Kidney epithelial cell (primary cell): ENCODE results near the gene ADAM12. TPM values are rescaled to one million over a fixed set of nuclear protein-coding genes. Genes with fewer than 3 reads are reported as not detected.

Experiments
- DNase-seq: peaks from one replicate; pipeline ENCODE4 v3.0.0-alpha.2; 2010; ENCODE audit warnings: low read depth
- H3K27me3 ChIP-seq: 2 replicates; pipeline ENCODE4 v1.6.0; 2011; ENCODE audit warnings: low read length; ENCODE audit not compliant: control insufficient read depth, insufficient read depth
- H3K36me3 ChIP-seq: 2 replicates; pipeline ENCODE4 v1.5.1; 2011; ENCODE audit warnings: low read length; ENCODE audit not compliant: control insufficient read depth, insufficient read depth
- H3K4me3 ChIP-seq: 2 replicates; pipeline ENCODE4 v1.5.1; 2011; ENCODE audit warnings: low read depth, mild to moderate bottlenecking, control low read depth, low read length
- total RNA-seq: library from RNA; depleted of rRNA; stranded (reverse); fragments of >200 nt; gene quantifications from 2 replicates; pipeline ENCODE4 v1.2.3, GENCODE V29; 2015
- TF ChIP-seq, protein P1 (sequence below): IDR thresholded peaks from 2 replicates; pipeline ENCODE4 v1.5.1; 2011; ENCODE audit warnings: mild to moderate bottlenecking, moderate library complexity, low read length, control low read depth, inconsistent platforms; ENCODE audit not compliant: insufficient read depth, poor library complexity, severe bottlenecking

ADAM12 gene
- total RNA-seq, 1 donor from 2014 or later: 21.9 TPM

- TF ChIP-seq, protein P1, sequence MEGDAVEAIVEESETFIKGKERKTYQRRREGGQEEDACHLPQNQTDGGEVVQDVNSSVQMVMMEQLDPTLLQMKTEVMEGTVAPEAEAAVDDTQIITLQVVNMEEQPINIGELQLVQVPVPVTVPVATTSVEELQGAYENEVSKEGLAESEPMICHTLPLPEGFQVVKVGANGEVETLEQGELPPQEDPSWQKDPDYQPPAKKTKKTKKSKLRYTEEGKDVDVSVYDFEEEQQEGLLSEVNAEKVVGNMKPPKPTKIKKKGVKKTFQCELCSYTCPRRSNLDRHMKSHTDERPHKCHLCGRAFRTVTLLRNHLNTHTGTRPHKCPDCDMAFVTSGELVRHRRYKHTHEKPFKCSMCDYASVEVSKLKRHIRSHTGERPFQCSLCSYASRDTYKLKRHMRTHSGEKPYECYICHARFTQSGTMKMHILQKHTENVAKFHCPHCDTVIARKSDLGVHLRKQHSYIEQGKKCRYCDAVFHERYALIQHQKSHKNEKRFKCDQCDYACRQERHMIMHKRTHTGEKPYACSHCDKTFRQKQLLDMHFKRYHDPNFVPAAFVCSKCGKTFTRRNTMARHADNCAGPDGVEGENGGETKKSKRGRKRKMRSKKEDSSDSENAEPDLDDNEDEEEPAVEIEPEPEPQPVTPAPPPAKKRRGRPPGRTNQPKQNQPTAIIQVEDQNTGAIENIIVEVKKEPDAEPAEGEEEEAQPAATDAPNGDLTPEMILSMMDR: no peak
- Histone ChIP-seq H3K27me3 (no peaks in the 10 kb centered on the region), H3K36me3 (no peaks in the 10 kb centered on the region), H3K4me3 (no peak overlapping the region)
- DNase-seq: no peak
Measured at GRCh38 chr10:126131341-126131740, 256.9 kb downstream of the ADAM12 start.

- peak; percentile 57 for DNase-seq
- Histone ChIP-seq H3K4me3 (no peak overlapping the region), H3K27me3 (no peaks in the 10 kb centered on the region), H3K36me3 (no peaks in the 10 kb centered on the region)
- TF ChIP-seq, protein P1: no peak
Measured at GRCh38 chr10:126130271-126130710, 258.0 kb downstream of the ADAM12 start.

DNA sequence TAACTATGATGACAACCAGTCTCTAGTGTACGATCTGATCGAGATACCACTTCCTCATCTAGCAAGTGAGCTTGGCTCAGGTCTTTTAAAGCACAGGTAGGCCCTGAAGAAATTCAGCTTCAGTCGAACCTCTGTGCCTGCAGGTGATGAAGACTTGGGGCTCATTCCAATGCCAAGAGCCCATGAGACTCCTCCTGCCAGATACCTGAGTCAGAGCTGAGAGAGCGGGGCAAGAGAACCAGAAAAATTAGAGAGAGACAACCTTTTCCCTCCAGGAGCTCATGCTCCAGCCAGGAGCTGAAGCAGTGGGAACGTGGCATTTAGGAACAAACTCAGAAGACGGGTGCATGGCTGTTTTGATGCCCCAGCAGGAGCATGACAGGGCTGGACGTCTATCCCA, 259.3 kb downstream of the ADAM12 start:
- Histone ChIP-seq H3K4me3 (no peak overlapping the region), H3K27me3 (no peaks in the 10 kb centered on the region), H3K36me3 (no peaks in the 10 kb centered on the region)
- TF ChIP-seq, protein P1: no peak
- DNase-seq: no peak

GRCh38 chr10:126128581-126128980, 259.7 kb downstream of the ADAM12 start:
- Histone ChIP-seq H3K4me3 (no peak overlapping the region), H3K27me3 (no peaks in the 10 kb centered on the region), H3K36me3 (no peaks in the 10 kb centered on the region)
- no peak for DNase-seq
- TF ChIP-seq, protein P1: no peak

GRCh38 chr10:126127481-126128029, 260.7 kb downstream of the ADAM12 start:
- no peaks in the 10 kb centered on the region for H3K36me3 ChIP-seq
- H3K27me3 ChIP-seq: no peaks in the 10 kb centered on the region
- DNase-seq: no peak
- no peak overlapping the region for H3K4me3 ChIP-seq
- TF ChIP-seq, protein P1: no peak

- Histone ChIP-seq H3K27me3 (no peaks in the 10 kb centered on the region), H3K4me3 (no peak overlapping the region), H3K36me3 (no peaks in the 10 kb centered on the region)
- TF ChIP-seq, protein P1: no peak
- no peak for DNase-seq
Measured at GRCh38 chr10:126126866-126127265, 261.4 kb downstream of the ADAM12 start.
